ENCODE measurements around the gene F10.

F10 gene

DNA sequence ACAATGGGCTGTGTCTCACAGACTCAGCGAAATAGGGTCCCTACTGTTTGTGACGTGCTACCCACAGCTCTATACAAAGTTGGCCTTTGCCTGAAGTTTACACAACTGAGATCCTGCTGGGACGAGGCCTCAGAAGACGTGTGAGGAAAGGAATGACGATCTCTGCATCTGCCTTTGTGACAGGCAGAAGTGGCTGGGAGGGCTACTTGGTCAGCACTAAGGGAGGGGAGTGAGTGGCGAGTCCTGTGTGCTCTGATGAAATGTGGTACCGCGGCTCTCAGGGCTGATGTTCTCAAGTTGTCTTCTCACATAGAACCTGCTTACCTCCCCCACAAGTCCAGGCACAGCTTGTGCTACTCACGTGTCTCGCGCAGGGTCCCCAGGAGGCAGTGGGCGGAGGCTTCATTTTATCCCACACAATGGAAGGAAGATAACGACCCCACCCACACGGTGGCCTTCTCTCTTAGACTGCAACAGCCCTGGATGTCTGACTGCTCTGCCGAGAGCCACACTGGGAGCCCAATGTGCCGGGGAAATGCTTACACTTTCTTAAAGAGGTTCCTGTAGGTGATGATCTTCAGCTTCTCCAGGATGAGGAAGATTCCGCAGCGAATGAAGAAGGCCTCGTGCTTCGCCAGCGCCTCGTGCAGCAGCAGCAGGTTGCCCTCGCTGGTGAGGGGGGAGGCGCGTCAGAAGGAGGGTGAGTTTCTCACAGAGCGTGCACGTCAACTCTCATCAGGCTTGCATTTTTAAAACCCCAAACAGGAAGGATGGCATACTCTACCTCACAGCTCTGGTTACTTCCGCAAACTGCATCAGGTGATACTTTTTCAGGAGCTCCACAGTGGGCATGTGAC is 57.0 kb downstream of the F10 start:
- no peaks in the 10 kb centered on the region for H3K79me2 ChIP-seq (ENCODE audit: insufficient read depth, low read length)
- no peaks in the 10 kb centered on the region for H4K20me1 ChIP-seq (ENCODE audit: insufficient read depth, low read length, poor library complexity, severe bottlenecking)
- H3K27me3 ChIP-seq (ENCODE audit: insufficient read depth, low read length, poor library complexity, severe bottlenecking) = no peaks in the 10 kb centered on the region
- H3K36me3 ChIP-seq (ENCODE audit: insufficient read depth, low read length) = peaks cover 75% of the 10 kb centered on the region; the same call in 1 of the 2 replicates
- H3K9me2 ChIP-seq (replicated peaks; ENCODE audit: low read depth, low read length) = no peaks in the 10 kb centered on the region
- H3K4me3 ChIP-seq (ENCODE audit: low read length, poor library complexity, severe bottlenecking) = no peak overlapping the region
- no peaks in the 10 kb centered on the region for H3F3A ChIP-seq (ENCODE audit: low read depth)
- no peak overlapping the region for H3K4me2 ChIP-seq (ENCODE audit: low read depth, low read length, poor library complexity, severe bottlenecking)
- H3K9ac ChIP-seq (ENCODE audit: low read depth, low read length, poor library complexity, severe bottlenecking) = no peak overlapping the region
- H2AFZ ChIP-seq (ENCODE audit: low read length) = no peak overlapping the region
- TF ChIP-seq, protein P1, sequence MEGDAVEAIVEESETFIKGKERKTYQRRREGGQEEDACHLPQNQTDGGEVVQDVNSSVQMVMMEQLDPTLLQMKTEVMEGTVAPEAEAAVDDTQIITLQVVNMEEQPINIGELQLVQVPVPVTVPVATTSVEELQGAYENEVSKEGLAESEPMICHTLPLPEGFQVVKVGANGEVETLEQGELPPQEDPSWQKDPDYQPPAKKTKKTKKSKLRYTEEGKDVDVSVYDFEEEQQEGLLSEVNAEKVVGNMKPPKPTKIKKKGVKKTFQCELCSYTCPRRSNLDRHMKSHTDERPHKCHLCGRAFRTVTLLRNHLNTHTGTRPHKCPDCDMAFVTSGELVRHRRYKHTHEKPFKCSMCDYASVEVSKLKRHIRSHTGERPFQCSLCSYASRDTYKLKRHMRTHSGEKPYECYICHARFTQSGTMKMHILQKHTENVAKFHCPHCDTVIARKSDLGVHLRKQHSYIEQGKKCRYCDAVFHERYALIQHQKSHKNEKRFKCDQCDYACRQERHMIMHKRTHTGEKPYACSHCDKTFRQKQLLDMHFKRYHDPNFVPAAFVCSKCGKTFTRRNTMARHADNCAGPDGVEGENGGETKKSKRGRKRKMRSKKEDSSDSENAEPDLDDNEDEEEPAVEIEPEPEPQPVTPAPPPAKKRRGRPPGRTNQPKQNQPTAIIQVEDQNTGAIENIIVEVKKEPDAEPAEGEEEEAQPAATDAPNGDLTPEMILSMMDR (conservative IDR thresholded peaks at IDR 0.05; ENCODE audit: low read length) = no peak
- TF ChIP-seq EZH2phosphoT487 (IDR thresholded peaks at IDR 0.05; ENCODE audit: borderline replicate concordance) = no peak
- H3K4me1 ChIP-seq (ENCODE audit: insufficient read depth, low read length, poor library complexity, severe bottlenecking) = no peaks in the 10 kb centered on the region
- no peaks in the 10 kb centered on the region for H3K9me3 ChIP-seq (ENCODE audit: insufficient read depth, low read depth, low read length)

- H3K9me3 ChIP-seq (ENCODE audit: insufficient read depth, low read depth, low read length) = no peaks in the 10 kb centered on the region
- no peak overlapping the region for H2AFZ ChIP-seq (ENCODE audit: low read length)
- H3K27me3 ChIP-seq (ENCODE audit: insufficient read depth, low read length, poor library complexity, severe bottlenecking) = no peaks in the 10 kb centered on the region
- H3K4me1 ChIP-seq (ENCODE audit: insufficient read depth, low read length, poor library complexity, severe bottlenecking) = no peaks in the 10 kb centered on the region
- H4K20me1 ChIP-seq (ENCODE audit: insufficient read depth, low read length, poor library complexity, severe bottlenecking) = no peaks in the 10 kb centered on the region
- H3K9ac ChIP-seq (ENCODE audit: low read depth, low read length, poor library complexity, severe bottlenecking) = no peak overlapping the region
- no peaks in the 10 kb centered on the region for H3K9me2 ChIP-seq (replicated peaks; ENCODE audit: low read depth, low read length)
- no peaks in the 10 kb centered on the region for H3K79me2 ChIP-seq (ENCODE audit: insufficient read depth, low read length)
- H3F3A ChIP-seq (ENCODE audit: low read depth) = no peaks in the 10 kb centered on the region
- no peak overlapping the region for H3K4me3 ChIP-seq (ENCODE audit: low read length, poor library complexity, severe bottlenecking)
- peaks cover 60% of the 10 kb centered on the region; the same call in 1 of the 2 replicates for H3K36me3 ChIP-seq (ENCODE audit: insufficient read depth, low read length)
- TF ChIP-seq, protein P1 (conservative IDR thresholded peaks at IDR 0.05; ENCODE audit: low read length) = no peak
- TF ChIP-seq EZH2phosphoT487 (IDR thresholded peaks at IDR 0.05; ENCODE audit: borderline replicate concordance) = no peak
- H3K4me2 ChIP-seq (ENCODE audit: low read depth, low read length, poor library complexity, severe bottlenecking) = no peak overlapping the region
These were observed 59.4 kb downstream of the F10 start for GRCh38 chr13:113182046-113182445.

- H3K9ac ChIP-seq (ENCODE audit: low read depth, low read length, poor library complexity, severe bottlenecking) = no peak overlapping the region
- H3K9me3 ChIP-seq (ENCODE audit: insufficient read depth, low read depth, low read length) = no peaks in the 10 kb centered on the region
- no peaks in the 10 kb centered on the region for H3K4me1 ChIP-seq (ENCODE audit: insufficient read depth, low read length, poor library complexity, severe bottlenecking)
- no peak overlapping the region for H2AFZ ChIP-seq (ENCODE audit: low read length)
- H3K27me3 ChIP-seq (ENCODE audit: insufficient read depth, low read length, poor library complexity, severe bottlenecking) = no peaks in the 10 kb centered on the region
- H3K4me2 ChIP-seq (ENCODE audit: low read depth, low read length, poor library complexity, severe bottlenecking) = no peak overlapping the region
- H3K9me2 ChIP-seq (replicated peaks; ENCODE audit: low read depth, low read length) = no peaks in the 10 kb centered on the region
- H3K4me3 ChIP-seq (ENCODE audit: low read length, poor library complexity, severe bottlenecking) = no peak overlapping the region
- peaks cover 61% of the 10 kb centered on the region; the same call in 1 of the 2 replicates for H3K36me3 ChIP-seq (ENCODE audit: insufficient read depth, low read length)
- TF ChIP-seq, protein P1 (conservative IDR thresholded peaks at IDR 0.05; ENCODE audit: low read length) = no peak
- no peak for TF ChIP-seq EZH2phosphoT487 (IDR thresholded peaks at IDR 0.05; ENCODE audit: borderline replicate concordance)
- no peaks in the 10 kb centered on the region for H3F3A ChIP-seq (ENCODE audit: low read depth)
- H3K79me2 ChIP-seq (ENCODE audit: insufficient read depth, low read length) = no peaks in the 10 kb centered on the region
- H4K20me1 ChIP-seq (ENCODE audit: insufficient read depth, low read length, poor library complexity, severe bottlenecking) = no peaks in the 10 kb centered on the region
These were observed 61.0 kb downstream of the F10 start for GRCh38 chr13:113183450-113184129.
